H1 (cell line): Measurements from ENCODE around the gene IDI2. TPM values are rescaled to one million over a fixed set of nuclear protein-coding genes. Genes with fewer than 3 reads are reported as not detected.

ENCODE experiments used
- BCL11A ChIP-seq, 2 experiments: IDR thresholded peaks; one replicate each; pipeline ENCODE4 v1.6.1; 2011; ENCODE audit warnings: low read depth in 2 of 2, low read length in 2 of 2, mild to moderate bottlenecking in 2 of 2
- SAP30 ChIP-seq: fragments of 300-600 bp; sonication (generic); IDR thresholded peaks from 2 replicates; pipeline ENCODE4 v1.7.1; 2012; ENCODE audit warnings: low read length, moderate library complexity, mild to moderate bottlenecking, inconsistent platforms; ENCODE audit not compliant: insufficient read depth, insufficient replicate concordance
- USF2 ChIP-seq: IDR thresholded peaks from 2 replicates; pipeline ENCODE4 v1.6.1; 2011; ENCODE audit warnings: low read length, improper control_type of control experiment
- polyA plus RNA-seq, 7 experiments: library from polyadenylated mRNA; depleted of rRNA in 3 of 7; stranded (reverse) in 5 of 7; unstranded in 2 of 7; fragments of >200 nt in 5 of 7; fragments of 200-250 nt in 2 of 7; gene quantifications; 1 replicate in 5 of 7; 2 replicates in 1 of 7; 4 replicates in 1 of 7; pipeline versions ENCODE4 v1.2.1 to v1.2.3, GENCODE V29; 2011 to 2013; ENCODE audit warnings: missing spikeins in 2 of 7, mixed read lengths in 2 of 7
- total RNA-seq: library from RNA; stranded (reverse); fragmentation: NEBNext Ultra II Directional; extraction: Animal tissue kit (Norgen Biotek cat#: 25700); gene quantifications from 2 replicates; pipeline ENCODE4 v1.2.1, GENCODE V29; 2021

The IDI2 gene
- total and polyA plus RNA-seq, 2 of the 8 experiments (the other 6 are each of a cell fraction or from before 2014, with no cell fraction given) = not detected

- no peak for TF ChIP-seq BCL11A (IDR thresholded peaks at IDR 0.05; ENCODE audit: low read depth in 2 of 2, low read length in 2 of 2)
- TF ChIP-seq USF2 = no peak
- peak; percentile 82 for TF ChIP-seq SAP30
Measured at GRCh38 chr10:1048349-1048731, 22.7 kb upstream of the IDI2 start (continued).
